GM19455 (cell line): ENCODE results near the gene OTUB2.

ENCODE experiments used
- ATAC-seq: cut with Tn5 transposase; IDR thresholded peaks from one replicate; pipeline ENCODE4 v1.9.1; 2021; ENCODE audit not compliant: unreplicated experiment

Gene OTUB2

GRCh38 chr14:94026173-94026888, at the start of gene OTUB2:
Gene OTUB2 (plus strand): TSS chr14:94026340. CDS start chr14:94026538, 198 bp downstream.
- ATAC-seq: peak; percentile 100

DNA sequence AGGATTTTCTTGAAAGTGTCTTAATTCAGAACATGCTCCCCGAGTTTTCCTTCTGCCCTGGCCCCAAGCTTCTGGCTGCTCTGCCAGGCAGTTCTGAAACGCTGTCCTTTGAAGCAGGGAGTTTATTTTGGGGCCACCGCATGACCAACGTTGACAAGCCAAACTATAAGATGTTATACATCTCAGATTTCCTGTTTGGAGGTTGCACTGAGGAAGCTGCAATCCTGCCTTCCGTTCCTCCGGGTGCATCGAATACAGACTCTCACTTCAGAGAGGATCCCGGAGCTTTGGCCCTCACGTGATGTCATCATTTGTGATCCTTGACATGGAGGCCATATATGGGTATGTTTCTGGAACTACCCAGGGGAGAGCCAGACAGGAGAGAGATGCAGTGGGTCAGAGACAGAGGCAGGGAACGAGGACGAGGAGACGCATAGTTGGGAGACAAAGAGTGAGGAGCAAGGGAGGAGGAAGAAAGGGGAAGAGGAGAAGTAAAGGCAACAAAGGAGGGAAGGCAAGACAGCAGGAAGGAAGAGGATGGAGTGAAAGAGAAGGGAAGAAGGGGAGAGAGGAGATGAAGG, 49.6 kb upstream of the OTUB2 start, which contains the start of gene ASB2:
ASB2 (minus strand) TSS at position 94 of the 581 bp plus-strand sequence. CDS start 12,031 bp downstream, outside the sequence.
- peak; percentile 16 for ATAC-seq

GRCh38 chr14:93977171-93977570, 49.0 kb upstream of the OTUB2 start:
- ATAC-seq: no peak

DNA sequence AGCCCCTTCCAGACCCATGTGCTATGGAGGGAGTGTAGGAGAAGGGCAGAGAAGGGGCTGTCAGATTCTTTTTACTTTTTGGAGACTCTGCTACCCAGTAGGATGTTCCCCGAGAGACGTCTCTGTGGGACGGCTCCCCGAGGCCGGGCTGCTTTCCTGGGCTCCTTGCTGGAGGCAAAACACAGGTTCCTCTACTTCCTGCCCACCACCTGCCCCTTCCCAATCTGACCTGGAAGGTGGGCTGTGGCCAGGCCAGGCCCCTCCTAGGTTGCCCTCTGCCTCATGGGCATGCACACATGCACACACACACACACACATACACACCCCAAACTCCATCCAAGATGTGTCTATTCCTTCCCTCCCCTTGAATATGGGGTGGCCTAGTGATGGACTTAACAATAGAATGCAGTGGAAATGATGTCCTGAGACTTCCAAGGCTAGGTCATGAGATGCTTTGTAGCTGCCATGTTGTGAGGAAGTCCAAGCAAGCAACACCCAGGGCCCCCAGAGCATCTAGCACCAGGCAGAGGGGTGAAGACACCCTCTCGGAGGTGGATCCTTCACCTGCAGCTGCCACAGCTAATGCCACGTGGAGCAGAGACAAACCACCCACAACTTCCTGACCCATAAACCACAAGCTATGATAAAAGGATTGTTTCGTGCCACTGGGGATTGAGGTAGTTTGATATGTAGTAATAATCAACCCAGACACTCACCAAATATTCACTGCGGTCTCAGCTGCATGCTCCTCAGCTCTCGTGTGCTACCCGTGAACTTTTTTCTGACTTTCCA, 48.2 kb upstream of the OTUB2 start:
- ATAC-seq: no peak

GRCh38 chr14:93978735-93979134, 47.4 kb upstream of the OTUB2 start:
- ATAC-seq: no peak

- no peak for ATAC-seq
These were observed 45.5 kb upstream of the OTUB2 start for GRCh38 chr14:93980456-93981201.

DNA sequence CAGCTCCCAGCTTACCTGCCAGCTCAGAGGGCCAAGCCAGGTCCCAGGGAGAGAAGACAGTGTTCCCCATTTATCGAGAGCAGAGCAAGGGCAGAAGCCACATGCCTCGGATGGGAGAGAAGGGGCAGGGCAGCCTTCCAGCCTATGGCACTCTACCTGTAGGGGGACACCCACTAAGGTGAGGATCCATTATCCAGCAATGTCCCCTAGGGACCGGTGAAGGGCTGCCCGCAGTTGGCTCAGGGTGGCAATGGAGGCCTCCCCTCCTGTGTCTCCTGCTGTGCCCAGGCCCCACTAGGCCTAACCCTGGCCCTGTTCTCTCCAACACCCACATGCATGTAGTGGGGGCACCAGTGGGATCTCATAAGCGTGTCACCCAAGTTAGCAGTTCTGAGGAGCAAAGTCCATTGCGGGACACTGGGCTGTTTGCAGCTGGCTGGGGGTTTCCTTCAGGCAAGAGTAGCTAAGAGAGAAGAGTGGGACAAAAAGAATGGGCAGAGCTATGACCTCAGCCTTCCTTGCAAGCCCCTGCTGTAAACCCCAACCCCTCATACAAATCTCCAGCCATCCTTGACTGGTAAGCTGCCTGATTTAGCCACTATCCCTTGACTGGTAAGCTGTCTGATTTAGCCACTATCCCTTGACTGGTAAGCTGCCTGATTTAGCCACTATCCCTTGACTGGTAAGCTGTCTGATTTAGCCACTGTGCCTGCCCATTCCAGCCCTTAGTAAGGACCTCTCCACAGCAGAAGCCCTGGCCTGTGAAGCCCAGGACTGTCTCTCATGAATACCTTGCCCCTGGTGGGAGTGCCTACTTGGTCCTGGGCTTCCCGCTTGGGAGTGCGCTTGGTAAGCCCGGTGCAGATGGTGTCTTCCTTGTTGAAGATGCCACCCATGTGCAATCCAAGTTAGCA, 44.6 kb upstream of the OTUB2 start:
- ATAC-seq: no peak

DNA sequence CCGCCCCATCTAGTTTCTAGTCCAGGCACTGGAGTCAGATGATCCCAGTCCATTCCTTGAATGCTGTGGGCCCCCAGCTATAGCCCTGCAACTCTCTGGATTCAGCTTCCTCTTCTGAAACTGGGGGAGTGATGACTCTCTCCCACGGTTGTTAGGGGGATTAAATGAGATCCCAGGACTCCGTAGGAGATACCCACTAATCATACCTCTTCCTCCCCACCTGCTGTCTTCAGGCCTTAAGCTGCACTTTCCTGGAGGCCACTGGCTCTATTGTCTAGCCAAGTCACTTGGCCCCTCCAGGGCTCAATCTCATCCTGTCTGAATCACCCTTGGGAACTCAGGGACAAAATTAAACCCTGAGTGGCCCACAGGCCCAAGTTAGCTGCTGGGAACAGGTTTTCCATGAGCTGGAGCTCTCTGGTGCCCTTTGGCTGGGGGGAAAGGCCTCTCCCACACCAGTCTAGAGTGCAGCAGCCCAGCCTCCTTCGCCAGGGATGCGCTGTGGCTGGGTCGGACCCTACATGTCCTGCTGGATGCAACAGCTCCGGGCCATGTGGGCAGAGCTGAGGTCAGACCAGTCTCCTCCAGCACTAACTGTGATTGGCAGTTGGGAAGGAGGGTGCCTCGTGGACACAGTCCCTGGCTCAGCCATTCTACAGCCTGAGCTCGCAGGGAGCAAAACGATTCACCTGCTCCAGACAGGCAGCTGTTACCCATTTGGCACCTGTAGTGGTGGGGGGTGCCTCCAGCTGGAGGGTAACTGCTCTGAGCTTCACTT, 43.7 kb upstream of the OTUB2 start:
- no peak for ATAC-seq

GRCh38 chr14:93984070-93984469, 42.1 kb upstream of the OTUB2 start:
- ATAC-seq: no peak

- ATAC-seq: no peak
These were observed 41.1 kb upstream of the OTUB2 start for GRCh38 chr14:93984987-93985410.

- ATAC-seq: no peak
These were observed 39.2 kb upstream of the OTUB2 start for GRCh38 chr14:93986955-93987354.

GRCh38 chr14:93987376-93987775, 38.8 kb upstream of the OTUB2 start:
- no peak for ATAC-seq

GRCh38 chr14:93987815-93988476, 38.2 kb upstream of the OTUB2 start:
- no peak for ATAC-seq

DNA sequence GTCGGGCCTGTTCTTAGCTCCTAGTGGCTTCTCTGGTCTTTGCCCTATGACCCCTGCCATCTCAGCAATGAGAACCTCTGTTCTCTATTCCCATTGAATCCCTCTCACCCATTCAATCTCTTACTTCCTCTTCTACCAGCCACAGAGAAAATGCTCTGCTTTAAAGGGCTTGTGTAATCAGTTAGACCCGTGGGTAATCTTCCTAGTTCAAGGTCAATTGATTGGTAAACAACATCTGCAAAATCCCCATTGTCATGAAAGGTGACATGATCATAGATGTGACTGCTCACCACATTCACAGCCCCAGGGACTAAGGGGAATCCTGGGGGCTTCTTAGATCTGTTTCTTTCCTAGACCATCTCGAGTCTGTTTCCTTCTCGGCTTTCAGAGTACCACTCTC, 36.2 kb upstream of the OTUB2 start:
- ATAC-seq: no peak

GRCh38 chr14:93991212-93991611, 34.9 kb upstream of the OTUB2 start:
- no peak for ATAC-seq

DNA sequence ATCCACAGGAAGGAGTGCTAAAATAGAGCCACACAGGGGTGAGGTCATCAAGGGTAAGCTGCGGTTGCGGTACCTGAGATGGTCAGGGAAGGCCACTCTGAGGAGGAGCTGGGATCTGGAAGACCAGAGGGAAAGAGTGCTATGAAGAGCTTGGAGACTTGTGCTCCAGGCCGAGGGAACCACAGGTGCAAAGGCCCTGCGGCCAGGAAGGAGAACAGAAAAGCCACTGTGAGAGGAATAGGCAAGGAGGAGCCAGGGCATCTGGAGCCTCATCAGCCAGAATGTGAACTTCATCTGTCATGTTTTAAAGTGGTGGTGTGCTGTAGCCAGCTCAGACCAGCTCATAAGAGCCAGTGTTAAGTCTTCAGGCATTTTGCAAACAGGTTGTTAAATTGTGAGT, 34.5 kb upstream of the OTUB2 start:
- ATAC-seq: no peak

DNA sequence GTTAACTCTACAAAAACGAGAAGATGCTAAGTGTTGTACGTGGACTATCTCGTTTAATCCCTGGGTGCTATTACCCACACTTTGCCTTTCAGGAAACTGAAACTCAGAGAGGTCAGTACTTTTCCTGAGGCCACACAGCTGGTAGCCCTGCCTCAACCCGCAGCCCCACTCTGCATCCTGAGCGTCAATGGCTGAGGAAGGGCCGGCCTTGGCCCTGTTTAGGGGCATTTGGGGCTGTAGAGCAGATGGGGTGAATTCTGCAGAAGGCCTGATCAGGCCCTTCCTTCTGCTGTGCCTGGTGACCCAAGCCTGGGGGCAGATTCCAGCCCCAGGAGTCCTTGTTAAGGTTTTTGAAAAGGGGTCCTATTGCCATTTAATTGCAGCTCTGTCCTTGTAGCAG, 32.8 kb upstream of the OTUB2 start:
- ATAC-seq: no peak

- no peak for ATAC-seq
These were observed 31.0 kb upstream of the OTUB2 start for GRCh38 chr14:93994919-93995682.
